ENCODE measurements around the gene ADI1.
A peak's percentile ranks its signal among the peaks of the same experiment; 100 is the strongest.

Gene ADI1, protein sequence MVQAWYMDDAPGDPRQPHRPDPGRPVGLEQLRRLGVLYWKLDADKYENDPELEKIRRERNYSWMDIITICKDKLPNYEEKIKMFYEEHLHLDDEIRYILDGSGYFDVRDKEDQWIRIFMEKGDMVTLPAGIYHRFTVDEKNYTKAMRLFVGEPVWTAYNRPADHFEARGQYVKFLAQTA

GRCh38 chr2:3519255-3520205 lies at the start of gene ADI1:
ADI1 (minus strand) TSS chr2:3519531; CDS start chr2:3519487, 44 bp downstream.
- DNase-seq = peak; percentile 89

DNA sequence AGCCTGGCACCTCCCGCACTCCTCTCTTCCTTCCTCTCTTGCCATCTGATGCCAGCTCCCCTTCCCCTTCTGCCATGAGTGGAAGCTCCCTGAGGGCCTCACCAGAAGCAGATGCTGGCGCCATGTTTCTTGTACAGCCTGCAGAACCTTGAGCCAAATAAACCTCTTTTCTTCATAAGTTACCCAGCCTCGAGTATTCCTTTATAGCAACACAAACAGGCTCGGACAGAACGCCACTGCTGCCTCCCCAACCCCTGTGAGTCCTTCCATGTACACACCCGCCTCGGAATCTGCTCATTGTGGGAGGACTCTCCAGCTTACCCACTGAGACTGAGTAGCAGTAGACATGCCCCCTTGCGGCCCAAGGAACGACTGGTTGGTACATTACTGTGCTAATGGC lies 47.5 kb upstream of the ADI1 start:
- no peak for DNase-seq

- DNase-seq = no peak
These were observed 45.8 kb upstream of the ADI1 start for GRCh38 chr2:3565117-3565516.

GRCh38 chr2:3563521-3563976 lies 44.2 kb upstream of the ADI1 start:
- no peak for DNase-seq

GRCh38 chr2:3558205-3559014 lies 39.1 kb upstream of the ADI1 start, which contains the start of gene RNASEH1:
RNASEH1 (minus strand) TSS chr2:3558333; CDS start chr2:3558260, 73 bp downstream.
- DNase-seq = peak; percentile 99

- no peak for DNase-seq
These were observed 38.4 kb upstream of the ADI1 start for GRCh38 chr2:3557639-3558204.

GRCh38 chr2:3553946-3554345 lies 34.6 kb upstream of the ADI1 start:
- DNase-seq = no peak

- DNase-seq = no peak
These were observed 28.6 kb upstream of the ADI1 start for GRCh38 chr2:3547915-3548314.

DNA sequence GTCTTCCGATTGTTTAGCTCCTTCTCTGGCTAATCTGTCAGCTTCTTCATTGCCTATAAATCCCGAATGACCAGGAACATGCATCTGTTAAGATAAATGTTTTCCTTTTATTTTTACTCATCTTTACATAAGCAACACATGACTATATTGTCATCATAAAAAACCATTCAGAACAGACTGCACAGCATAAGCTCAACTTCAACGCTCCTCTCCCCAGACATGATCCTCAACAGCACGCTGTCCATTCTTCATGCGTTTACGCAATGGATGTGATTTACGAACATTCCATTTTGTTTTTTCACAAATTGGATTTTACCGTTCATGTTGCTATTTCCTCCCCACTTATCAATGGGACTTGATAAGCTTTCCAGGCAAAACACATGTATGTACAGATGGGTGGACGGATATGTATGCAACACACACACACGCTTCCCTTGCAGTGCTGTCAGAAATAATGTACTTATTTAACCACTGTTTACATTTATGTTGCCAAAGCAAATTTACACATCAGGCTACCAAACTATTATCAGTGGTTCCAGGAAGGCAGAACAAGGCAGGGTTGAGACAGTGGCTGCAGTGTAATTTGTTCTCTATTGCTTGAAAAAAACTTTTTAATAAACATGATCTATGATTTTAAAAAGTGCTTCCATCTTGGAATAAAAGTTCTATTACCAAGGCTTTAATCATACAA lies 26.6 kb upstream of the ADI1 start:
- no peak for DNase-seq

DNA sequence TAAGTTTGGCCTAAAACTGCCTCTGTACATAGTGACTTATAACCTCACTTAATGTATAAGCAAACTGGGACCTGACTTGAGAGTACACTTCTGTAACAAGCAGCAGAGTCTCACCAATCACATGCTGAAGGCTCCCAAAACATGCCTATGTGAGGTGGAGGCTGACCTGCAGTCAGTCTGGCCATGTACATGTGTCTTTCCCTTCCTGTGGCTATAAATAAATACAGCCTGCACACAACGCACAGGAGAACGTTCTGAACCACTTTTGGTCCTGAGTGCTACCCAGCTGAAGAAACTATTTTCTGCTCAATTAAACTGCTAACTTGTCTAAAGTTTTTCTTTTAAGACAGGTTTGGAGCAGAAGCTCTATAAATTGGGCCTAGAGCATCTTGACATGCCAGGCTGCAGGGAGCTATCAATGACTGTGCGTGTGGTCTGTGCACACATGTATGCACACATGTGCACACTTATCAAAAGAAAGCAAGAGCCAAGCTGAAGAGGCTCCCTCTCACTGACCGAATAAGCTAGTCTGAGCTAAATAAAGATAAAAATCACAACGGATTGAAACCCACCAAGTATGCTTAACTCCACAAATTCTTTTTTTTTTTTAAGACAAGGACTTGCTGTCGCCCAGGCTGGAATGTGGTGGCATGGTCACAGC lies 23.8 kb upstream of the ADI1 start:
- no peak for DNase-seq

GRCh38 chr2:3542107-3542506 lies 22.8 kb upstream of the ADI1 start:
- no peak for DNase-seq

DNA sequence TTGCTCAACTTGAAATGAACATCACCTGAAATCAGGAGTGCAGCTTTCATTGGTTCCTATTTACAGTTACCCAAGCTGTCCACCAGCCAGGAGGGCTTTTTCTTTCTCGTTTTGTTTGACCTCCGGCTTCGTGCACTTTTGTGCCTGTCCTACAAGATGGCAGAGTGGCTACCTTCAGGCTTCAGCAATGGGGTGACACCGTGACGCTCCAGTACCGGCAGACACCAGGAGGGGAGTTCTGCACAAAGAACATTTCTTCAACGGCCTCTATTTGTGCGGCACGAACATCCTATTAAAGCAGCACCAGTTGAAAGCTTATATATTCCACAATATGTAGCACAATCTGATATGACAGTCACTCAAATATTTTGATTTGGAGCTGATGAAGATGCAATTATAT lies 20.5 kb upstream of the ADI1 start:
- DNase-seq = no peak

GRCh38 chr2:3536682-3537632 lies 17.6 kb upstream of the ADI1 start:
- peak; percentile 31 for DNase-seq

- no peak for DNase-seq
These were observed 16.7 kb upstream of the ADI1 start for GRCh38 chr2:3535794-3536681.

GRCh38 chr2:3535467-3535793 lies 16.1 kb upstream of the ADI1 start:
- no peak for DNase-seq

GRCh38 chr2:3534251-3534814 lies 15.0 kb upstream of the ADI1 start:
- no peak for DNase-seq

GRCh38 chr2:3533836-3534235 lies 14.5 kb upstream of the ADI1 start:
- DNase-seq = no peak

DNA sequence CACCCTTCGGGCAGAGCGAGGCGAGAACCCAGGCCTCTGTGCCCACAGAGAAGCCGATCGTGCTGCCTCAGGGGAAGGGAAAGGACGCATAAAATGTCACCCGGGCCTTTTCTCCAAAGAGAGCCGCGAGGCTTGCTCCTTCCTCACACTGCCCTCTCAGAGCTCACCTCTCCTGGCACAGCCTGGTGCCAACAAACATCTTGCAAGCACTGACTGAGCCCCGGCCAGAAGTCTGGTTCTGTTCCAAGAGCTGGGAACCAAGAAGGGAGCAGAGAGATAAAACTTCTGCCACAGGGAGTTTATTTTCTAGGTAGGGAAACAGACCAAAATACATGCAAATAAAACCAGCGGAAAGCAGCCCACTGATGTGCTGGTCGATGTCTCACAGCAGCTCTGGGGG lies 13.6 kb upstream of the ADI1 start:
- DNase-seq = no peak
